Measurements from ENCODE around the gene MTG2.

The MTG2 gene

DNA sequence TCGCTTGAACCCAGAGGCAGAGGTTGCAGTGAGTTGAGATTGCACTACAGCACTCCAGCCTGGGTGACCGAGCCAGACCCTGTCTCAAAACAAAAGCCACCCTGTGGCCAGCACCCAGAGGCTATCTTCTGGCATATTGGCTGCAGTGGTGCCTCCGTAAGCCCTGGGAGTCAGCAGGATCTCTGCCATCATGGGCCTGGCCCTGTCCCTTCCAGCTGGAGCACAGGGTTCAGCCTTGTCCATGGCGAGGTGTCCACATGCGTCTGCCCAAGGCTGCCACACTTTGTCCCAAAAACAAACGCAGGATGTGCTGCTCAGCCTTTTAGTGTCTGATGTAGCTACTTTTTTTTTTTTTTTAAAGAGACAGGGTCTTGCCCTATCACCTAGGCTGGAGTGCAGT is 15.4 kb upstream of the MTG2 start:
- H3K4me3 ChIP-seq (ENCODE audit: control insufficient read depth, low read depth, low read length), result no peak overlapping the region
- DNase-seq (ENCODE audit: low read depth), result no peak

DNA sequence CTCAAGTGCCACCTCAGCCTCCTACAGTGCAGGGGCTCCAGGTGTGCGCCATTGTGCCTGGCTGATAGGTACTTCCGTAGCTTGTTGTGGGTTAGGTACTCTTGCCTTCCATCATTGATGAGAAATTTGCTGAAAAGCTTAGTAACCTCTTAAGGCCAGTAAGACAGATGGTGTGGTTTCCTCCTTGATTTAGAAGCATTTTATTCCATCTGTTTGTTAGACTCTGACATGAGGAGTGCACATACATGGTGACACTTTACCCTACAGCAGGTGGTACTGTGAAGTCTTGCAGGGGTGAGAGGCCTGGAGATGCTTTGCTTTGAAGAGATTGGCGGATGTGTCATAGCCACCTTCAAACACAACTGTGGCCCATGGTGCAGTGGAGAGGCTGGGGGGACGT is 14.8 kb upstream of the MTG2 start:
- TF ChIP-seq, protein P1, sequence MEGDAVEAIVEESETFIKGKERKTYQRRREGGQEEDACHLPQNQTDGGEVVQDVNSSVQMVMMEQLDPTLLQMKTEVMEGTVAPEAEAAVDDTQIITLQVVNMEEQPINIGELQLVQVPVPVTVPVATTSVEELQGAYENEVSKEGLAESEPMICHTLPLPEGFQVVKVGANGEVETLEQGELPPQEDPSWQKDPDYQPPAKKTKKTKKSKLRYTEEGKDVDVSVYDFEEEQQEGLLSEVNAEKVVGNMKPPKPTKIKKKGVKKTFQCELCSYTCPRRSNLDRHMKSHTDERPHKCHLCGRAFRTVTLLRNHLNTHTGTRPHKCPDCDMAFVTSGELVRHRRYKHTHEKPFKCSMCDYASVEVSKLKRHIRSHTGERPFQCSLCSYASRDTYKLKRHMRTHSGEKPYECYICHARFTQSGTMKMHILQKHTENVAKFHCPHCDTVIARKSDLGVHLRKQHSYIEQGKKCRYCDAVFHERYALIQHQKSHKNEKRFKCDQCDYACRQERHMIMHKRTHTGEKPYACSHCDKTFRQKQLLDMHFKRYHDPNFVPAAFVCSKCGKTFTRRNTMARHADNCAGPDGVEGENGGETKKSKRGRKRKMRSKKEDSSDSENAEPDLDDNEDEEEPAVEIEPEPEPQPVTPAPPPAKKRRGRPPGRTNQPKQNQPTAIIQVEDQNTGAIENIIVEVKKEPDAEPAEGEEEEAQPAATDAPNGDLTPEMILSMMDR (conservative IDR thresholded peaks at IDR 0.05; ENCODE audit: control insufficient read depth, insufficient read depth, low read depth, low read length), result no peak
- DNase-seq (ENCODE audit: low read depth), result no peak
- H3K4me3 ChIP-seq (ENCODE audit: control insufficient read depth, low read depth, low read length), result no peak overlapping the region

More for the DNA sequence above, 15.4 kb upstream of the MTG2 start:
- TF ChIP-seq, protein P1 (conservative IDR thresholded peaks at IDR 0.05; ENCODE audit: control insufficient read depth, insufficient read depth, low read depth, low read length), result no peak

DNA sequence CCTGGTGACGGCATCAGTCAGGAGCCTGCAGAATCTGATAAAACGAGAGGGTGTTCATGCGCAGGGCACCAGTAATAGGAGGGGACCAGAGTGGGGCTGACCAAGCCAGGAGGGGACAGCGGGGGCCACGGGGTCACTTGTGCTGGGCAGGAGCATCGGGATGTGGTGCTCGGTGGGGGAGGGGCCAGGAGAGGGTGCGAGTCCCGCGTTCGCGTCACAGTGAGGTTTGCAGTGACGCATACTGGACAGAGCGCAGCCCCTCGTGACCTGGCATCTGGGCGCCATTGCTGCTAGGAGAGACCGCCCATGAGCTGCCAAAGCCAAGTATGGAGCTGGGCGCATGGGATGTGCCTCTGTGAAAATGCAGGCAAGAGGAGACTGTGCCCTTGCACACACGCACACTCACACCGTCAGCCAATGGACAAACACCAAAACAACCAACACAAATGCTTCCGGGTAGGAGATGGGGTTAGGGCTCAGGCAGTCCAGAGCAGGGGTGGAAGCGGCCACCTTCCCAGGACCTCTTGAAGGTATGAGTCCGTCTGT is 13.9 kb upstream of the MTG2 start:
- no peak for DNase-seq (ENCODE audit: low read depth)
- H3K4me3 ChIP-seq (ENCODE audit: control insufficient read depth, low read depth, low read length), result no peak overlapping the region
- TF ChIP-seq, protein P1 (conservative IDR thresholded peaks at IDR 0.05; ENCODE audit: control insufficient read depth, insufficient read depth, low read depth, low read length), result no peak

GRCh38 chr20:62170536-62170935 is 12.3 kb upstream of the MTG2 start:
- H3K4me3 ChIP-seq (ENCODE audit: control insufficient read depth, low read depth, low read length), result no peak overlapping the region
- DNase-seq (ENCODE audit: low read depth), result no peak
- TF ChIP-seq, protein P1 (conservative IDR thresholded peaks at IDR 0.05; ENCODE audit: control insufficient read depth, insufficient read depth, low read depth, low read length), result no peak

- H3K4me3 ChIP-seq (ENCODE audit: control insufficient read depth, low read depth, low read length), result no peak overlapping the region
- TF ChIP-seq, protein P1 (conservative IDR thresholded peaks at IDR 0.05; ENCODE audit: control insufficient read depth, insufficient read depth, low read depth, low read length), result no peak
- no peak for DNase-seq (ENCODE audit: low read depth)
These were observed 11.6 kb upstream of the MTG2 start for GRCh38 chr20:62171245-62171644.

- no peak overlapping the region for H3K4me3 ChIP-seq (ENCODE audit: control insufficient read depth, low read depth, low read length)
- DNase-seq (ENCODE audit: low read depth), result no peak
- TF ChIP-seq, protein P1 (conservative IDR thresholded peaks at IDR 0.05; ENCODE audit: control insufficient read depth, insufficient read depth, low read depth, low read length), result no peak
These were observed 10.2 kb upstream of the MTG2 start for GRCh38 chr20:62172666-62173065.

Measured in fibroblast of mammary gland (primary cell).